HK-2 (cell line): Measurements from ENCODE around the gene SLC7A14.

Experiments
- DNase-seq: peaks from one replicate; pipeline ENCODE4 v3.0.0-alpha.2; 2018; ENCODE audit not compliant: unreplicated experiment

The SLC7A14 gene

DNA sequence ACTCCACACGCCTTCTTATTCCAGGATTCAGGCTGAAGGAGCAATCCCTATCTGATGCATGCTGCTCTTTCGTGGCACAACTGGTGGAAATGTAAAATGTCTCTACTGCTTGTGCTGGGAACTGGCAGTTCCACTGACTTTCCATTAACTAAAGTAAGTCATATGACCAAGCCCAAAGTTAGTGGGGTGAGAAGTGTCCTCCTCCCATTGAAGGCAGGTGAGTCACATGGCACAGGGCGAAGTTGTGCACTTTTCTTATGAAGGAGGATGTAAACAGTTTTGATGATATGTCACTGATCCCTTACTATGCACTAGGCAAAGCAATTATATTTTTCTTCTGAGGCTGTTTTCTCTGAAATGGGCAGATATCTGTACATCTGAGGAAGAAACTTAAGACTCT, 51.6 kb downstream of the SLC7A14 start:
- peak; percentile 11 for DNase-seq

DNA sequence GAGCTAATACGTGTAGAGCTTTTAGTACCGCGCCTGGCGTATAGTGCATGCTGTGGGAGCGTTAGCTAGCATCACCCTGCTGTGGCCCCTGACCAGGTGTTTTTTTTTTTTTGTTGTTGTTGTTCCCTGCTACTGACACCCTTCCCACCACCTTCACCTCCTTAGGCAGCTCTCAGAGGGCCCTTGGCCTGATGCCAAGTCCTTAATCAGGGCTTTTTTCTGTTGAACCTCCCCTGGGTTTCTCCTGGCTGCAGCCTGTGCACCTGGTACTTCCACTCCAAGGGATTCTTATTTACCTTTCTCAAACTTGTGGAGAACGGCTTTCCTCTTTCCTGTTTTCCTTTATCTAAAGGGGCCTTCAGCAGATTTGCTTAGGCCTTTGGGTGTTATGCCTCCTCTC, 53.3 kb downstream of the SLC7A14 start:
- DNase-seq: no peak

DNA sequence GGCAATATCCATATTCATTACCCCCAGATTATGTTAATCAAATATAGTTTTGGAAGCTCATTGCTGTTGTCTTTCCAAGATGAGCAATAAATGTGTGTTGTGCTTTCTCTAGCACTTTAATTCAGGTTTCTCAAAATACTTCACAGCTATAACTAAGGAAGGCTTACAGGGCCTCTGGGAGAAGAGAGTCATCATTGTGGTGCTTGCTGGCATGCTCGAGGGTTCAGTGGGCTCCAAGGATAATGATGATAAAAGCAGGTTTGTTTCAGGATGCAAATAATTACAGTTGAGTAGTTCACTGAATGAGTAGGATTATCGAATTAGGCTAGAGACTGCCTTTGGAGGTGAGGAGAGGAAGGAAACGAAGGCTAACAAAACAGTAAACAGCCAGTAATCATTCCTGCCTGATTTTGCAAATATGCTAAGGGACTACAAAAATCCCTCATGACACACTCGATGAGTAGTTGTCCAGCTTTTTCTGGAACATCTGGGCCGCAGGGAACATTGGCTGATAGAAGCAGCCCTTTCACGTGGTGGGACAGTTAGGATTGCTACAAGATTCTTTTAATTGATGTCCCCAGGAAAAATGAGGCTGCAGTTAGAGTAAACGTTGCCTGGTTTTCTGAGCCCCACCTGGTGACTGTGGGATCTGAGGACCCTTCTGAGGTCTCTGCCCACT, 54.1 kb downstream of the SLC7A14 start:
- DNase-seq: no peak

DNA sequence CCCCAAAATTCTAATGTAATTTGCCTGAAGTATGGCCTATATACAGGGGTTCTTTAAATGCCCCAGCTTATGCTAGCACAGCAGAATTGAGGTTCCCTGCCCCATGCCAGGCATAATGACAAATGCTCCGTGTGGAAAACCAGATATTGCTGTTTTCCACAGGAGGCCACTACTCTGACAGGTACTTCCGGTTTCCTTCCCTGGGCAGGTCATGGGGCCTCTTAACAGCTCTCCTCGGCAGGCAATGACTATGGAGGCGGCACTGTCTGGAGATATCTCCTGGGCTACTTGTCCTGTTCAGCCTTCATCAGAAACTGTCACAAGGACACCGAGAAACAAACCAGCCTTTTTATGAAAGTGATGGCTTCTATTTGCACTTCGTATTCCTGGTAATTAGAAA, 54.8 kb downstream of the SLC7A14 start:
- no peak for DNase-seq

DNA sequence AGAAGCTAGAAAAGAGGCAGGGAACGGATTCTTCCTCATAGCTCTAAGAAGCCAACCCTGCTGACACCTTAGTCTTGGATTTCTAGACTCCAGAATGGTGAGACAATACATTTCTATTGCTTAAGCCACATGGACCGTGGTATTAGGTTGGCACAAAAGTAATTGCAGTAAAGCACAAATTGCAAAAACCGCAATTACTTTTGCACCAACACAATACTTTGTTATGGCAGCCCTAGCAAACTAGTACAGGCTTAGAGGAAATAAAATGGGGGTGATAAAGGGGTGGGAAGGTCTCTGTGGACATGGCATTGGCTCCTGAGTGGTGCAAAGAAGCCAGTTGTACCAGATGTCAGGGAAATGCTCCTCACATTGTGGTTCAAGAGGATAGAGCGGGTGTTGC, 56.0 kb downstream of the SLC7A14 start:
- DNase-seq: no peak

DNA sequence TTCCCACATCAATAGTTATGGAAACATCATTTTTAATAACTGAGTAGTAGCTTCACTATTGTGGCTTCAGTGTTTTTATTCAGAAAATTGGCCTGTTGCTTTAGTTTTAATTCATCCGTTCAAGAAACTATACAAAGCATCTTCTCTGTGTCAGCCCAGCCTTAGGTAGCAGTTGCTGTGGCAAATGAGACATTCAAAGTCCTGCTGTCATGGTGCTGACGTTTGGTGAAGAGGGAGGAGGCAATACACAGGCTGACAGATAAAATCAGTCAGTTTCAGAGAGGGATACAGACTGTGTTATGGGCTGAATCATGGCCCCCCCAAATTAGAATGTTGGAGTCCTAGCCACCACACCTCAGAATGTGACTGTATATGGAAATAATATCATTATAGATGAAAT, 56.5 kb downstream of the SLC7A14 start:
- DNase-seq: no peak

DNA sequence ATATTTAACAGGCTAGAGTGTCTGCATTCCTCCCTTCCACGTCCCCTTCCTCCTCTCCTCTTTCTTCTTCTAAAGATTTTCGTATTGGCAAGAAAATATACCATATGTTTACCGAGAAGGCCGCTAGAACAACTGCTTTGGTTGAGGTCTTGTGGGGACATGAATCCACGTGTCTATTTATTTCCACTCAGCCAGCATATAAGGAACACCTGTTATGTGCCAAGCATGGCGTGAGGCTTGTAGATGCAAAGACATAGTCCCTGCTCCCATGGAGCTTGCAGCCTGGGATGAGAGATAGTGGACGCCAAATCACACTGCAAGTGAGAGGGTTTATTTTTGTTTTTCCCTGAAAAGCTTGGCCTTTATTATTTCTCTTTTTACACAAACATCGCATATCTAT, 57.1 kb downstream of the SLC7A14 start:
- DNase-seq: no peak

DNA sequence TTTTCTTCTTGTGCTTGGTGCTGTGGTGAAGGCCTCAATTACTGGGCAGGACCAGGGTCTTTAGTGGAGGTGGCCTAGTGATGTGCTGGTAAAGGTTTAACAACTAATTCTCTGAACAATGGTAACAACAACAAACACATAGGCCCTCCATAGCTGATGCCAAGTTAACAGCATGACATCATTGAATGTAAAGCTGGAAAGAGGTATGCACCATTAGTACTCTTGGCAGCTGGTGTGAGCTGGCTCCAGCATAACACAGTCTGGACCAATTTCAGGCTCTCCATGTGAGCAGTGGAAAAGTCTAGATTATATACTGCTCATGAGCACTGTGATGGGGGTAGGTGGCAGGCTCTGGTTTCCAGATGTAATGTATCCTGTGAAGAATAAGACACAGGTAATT, 61.8 kb downstream of the SLC7A14 start:
- DNase-seq: no peak

DNA sequence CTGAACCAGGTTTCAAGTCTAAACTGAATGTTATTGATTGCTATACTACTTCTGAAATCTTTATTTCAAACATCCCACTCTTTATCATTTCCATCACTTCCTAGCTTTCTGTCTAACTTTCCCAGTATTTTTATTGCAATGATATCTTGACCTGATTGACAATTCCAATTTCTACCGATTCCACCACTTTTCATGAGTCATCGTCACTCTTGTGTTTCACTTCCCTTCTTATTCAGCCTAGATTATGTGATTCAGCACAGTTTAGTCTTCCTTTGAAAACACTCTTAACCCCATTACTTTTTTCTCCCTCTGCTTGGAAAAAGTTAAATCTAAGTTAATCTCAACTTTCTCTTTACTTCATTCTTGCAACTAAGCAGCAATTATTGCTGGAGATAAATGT, 62.6 kb downstream of the SLC7A14 start:
- DNase-seq: no peak

DNA sequence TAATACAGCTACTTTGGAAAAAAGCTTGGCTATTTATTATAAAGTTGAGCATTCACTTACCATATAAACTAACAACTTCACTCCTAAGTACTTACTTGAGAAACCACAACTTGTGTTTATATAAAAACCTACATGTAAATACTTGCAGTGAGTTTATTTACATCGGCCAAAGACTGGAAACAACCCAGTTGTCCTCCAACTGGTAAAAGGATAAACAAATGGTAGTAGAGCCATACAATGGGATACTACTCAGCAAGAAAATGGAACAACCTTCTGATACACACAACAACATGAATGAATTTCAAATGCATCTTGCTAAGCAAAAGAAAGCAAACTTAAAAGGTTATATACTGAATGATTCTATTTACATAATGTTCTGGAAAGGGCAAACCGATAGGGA, 63.7 kb downstream of the SLC7A14 start:
- no peak for DNase-seq

DNA sequence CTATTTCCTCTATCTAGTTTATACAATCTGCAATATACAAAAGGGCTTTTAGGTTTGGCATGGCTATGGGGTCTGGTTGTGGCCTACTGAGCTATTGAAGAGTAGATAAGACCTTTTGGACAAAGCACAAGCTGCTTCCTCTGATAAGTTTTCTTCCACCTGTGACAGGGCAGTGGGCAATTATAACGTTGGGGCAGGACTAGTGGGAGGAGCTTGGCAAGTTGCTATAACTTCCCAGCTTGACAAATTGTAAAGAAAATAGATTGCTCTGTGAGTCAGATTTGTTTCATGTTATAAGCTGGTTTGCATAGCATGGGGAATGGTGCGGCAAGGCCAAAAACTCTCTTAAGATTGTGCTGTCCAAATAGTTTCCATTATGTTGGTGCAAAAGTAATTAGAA, 64.9 kb downstream of the SLC7A14 start:
- DNase-seq: no peak

DNA sequence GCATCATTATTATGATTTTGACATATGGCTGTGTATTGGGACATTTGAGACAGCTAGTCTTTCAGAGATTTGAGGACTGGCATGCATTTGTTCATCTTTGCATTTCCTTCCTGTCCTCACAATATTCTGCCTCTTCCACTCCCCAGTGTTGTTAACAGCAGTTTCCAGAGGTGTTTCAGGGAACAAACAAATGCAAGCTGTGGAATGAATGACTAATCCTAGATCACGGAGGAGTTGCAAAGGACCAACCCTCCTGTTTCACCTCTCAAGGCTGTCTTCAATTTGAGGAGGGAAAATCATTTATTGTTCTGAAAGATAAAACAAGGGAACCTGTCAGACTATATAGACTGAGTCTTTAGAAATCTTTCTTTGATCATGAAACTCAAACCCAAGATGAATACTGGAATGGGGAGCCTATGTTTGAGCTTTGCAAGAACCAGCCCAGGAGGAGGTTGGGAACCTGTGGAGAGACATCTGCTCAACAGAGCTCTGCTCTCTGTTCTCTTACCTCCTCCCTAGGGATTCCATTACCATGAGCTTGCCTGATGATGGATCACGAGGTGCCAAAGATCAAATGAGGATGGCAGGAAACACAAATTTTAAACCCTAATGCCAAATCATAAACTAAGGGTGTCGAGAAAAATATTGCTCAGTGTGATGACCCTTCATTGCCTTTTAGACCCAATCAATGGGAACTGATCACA, 68.5 kb downstream of the SLC7A14 start:
- no peak for DNase-seq

DNA sequence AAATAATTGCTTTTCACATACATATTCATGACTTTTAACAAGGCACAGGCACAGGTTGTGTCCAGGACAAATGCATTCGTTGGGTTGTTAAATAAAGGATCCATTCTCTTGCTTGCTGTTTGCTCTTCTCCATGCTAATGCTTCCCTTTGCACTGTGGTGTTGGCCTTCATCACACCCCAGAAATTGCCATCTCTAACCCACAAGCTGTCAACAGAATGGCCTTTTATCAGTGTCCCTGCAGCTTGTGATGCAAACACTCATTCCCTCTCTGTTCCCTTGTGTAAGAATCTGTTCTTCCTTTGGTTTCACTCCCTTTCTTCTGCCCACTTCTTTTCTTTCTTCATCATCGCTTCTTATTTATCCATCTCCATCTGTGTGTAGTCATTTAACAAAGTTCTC, 72.2 kb downstream of the SLC7A14 start:
- no peak for DNase-seq

DNA sequence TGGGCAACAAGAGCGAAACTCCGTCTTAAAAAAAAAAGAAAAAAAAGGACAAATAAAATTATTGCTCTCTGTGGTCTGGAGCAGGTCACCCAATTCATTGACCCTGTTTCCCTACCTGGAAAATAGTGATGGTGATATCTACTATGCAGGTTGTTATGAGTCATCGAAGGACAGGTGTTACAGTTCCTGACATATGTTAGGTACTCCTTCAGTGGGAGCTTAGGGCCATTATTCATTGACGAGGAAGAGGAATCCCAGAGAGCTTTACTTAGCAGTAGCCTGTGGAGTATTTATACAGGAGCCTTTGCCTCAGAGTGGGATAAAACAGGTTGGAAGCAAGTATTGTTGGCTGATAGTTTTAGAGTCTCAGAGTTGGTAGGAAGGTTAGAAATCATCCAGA, 74.5 kb downstream of the SLC7A14 start:
- DNase-seq: no peak

DNA sequence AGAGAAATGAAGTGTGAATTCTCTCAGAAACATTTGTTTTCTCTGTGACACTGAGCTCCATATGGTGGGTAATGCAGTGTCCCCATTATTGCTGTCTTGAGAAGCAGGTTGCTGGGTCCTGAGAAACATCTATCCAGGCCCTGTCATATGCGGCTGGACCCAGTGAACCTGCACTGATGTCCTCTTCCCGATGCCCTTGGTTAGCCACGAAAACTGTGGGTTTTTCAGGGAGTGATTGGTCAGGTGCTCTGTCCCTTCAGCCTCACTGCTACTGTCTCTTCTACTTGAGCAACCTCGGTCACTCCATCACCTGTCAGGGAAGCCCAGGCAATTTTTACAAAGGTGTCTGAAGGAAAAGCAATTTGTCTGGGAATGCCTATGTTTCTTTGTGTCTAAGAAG, 77.0 kb downstream of the SLC7A14 start:
- no peak for DNase-seq

DNA sequence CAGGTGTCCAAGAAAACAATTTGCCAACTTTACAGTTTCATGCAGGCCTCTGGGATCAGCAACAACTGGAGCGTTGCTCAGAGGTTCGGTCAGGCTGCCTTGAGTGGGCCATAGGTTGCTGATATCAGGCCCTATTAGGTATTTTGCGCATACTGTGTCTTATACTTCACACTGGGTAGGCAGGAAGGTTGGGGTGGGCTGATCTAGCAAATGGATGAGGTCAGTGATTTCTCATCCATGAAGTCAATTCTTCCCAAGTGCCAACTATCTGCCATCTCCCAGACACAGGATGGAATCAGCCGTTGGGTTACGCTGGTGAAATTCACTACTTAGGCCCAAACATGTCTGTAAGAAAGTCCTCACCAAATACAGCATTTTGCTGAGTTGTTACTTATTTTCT, 77.6 kb downstream of the SLC7A14 start:
- no peak for DNase-seq

DNA sequence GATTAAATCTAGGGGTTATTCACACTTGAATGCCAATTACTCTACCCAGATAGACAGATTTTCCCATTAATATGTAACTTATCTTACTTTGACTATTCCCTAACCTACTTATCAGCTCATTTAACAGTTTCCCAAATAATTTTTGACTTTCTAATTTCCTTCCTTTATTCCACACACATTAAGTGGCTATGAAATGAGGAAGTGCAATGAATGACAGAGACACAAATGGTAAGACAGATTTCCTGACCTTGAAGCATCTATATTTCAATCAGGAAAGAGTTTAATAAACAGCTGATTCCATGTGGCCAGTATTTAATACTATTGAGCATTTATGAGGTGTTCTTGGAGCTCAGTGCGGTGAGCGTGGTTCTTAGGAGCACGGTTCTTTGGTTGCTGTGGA, 78.8 kb downstream of the SLC7A14 start:
- DNase-seq: no peak

DNA sequence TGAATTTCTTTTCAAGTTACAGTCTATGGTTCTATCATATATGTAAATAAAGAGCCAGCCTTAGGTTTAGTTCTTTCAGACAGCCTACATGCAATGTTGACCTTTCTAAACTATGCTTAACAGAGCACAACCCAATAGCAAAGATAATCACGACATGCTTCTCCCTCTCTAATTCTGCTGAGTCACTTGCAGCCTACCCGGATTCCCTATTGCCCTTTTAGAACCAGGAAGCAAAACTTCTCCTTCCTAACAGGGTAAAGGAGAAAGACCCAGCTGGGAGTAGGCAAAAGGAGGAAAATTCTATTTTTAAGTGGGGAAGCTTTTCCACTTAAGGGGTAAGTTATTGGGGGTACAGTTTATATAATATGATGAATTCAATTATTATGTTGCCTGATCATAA, 79.3 kb downstream of the SLC7A14 start:
- no peak for DNase-seq

DNA sequence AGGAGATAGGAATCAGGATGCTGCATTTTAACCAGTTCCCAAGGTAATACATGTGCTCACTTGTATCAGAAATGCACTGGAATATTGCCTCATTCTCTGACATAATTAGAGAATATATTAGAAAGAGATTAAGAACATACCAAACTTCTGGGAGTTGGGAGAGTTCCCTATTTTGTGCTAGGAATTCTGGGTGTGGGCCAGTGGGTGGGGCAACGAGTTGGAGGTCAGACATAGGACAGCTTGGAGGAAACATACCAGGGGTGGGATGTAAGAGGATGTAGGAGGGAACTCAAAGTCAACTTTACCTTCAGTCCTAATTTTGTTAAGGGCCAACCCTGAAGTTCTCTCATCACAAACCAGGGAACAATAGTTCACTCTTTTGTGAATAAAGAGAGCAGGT, 83.6 kb downstream of the SLC7A14 start:
- no peak for DNase-seq

DNA sequence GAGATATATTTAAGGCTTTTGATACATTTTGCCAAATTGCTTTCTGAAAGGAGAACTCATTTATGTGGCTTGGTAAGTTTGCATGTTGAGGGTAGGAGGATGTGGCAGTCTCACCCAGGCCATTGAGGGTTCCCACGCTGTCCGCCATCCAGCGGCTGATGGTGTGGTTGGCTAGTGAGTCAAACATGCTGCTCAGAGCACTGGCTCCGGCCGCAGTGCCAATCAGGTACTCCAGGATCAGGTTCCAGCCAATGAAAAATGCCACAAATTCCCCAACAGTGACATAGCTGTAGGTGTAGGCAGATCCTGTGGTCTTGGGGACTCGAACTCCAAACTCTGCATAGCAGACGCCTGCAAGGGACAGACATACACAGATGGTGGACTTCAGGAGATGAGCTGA, 84.9 kb downstream of the SLC7A14 start:
- DNase-seq: no peak

DNA sequence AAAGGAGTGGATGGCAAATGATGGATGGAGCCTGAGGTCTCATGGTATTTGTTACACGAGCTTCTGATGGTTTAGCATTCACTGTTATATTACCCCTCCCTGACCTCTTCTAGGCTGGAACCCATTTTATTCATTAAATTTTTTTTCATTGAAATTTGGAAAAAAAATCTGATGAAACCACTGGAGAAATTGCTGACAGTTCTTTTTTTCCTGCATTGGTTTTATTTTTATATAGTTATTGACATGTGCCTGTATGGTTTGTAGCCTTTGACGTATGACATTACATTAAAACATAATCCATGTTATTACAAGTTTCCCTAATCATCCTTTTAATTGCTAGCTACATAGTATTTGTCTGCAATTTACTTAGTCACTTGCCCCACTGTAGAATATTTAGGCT, 85.4 kb downstream of the SLC7A14 start:
- DNase-seq: no peak

DNA sequence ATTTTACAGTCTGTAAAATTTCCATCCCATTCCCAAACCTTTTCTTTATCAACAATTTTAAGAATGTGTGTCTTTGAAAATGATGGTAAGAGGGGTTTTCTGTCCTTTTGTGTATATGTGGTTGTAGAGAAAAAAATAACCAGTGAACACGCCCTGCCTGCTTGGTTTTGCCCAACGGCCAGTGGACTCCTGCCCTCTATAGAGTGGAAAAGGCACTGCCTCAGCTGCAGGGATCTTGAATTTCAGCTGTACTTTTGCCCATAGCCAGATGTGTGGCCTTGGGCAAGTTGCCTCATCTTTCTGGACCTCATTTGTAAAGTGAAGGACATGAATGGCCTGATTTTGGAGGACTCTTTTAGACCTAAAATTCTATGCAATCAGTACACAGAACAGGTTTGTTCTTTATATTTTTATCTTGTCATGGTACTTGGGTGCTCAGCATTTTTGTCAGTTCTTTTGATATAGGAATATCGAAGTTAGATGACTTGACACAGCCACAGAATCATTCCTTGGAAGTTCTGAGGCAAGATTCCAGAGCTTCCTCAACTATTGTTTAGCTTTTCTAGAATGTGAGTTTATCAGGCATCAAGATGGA, 86.2 kb downstream of the SLC7A14 start:
- DNase-seq: no peak
